SK-N-SH treated with all-trans-retinoic acid at 6 μM for 48 hours (cell line): ENCODE results near the gene PHB1.

ENCODE experiments used
- ATAC-seq: fragments of 200-7000 bp; cut with Tn5 transposase; 3 replicates; pipeline ENCODE4 v1.9.1; 2020; ENCODE audit warnings: mild to moderate bottlenecking, moderate library complexity
- ARNTL ChIP-seq: fragments of 450-650 bp; formaldehyde crosslinking; IDR thresholded peaks from 2 replicates; pipeline ENCODE4 v1.5.0; 2020; ENCODE audit warnings: low read depth, mild to moderate bottlenecking, moderate library complexity, borderline replicate concordance
- BACH2 ChIP-seq: fragments of 250-450 bp; sonication (Bioruptor Pico); IDR thresholded peaks from 2 replicates; pipeline ENCODE4 v1.9.0; 2021; ENCODE audit warnings: mild to moderate bottlenecking, borderline replicate concordance
- CREB5 ChIP-seq: fragments of 250-450 bp; sonication (Bioruptor Pico); IDR thresholded peaks from 2 replicates; pipeline ENCODE4 v1.5.1; 2020; ENCODE audit warnings: low read depth, mild to moderate bottlenecking, moderate library complexity
- CSDC2 ChIP-seq: fragments of 250-450 bp; sonication (Bioruptor Pico); IDR thresholded peaks from 2 replicates; pipeline ENCODE4 v1.5.0; 2020; ENCODE audit warnings: mild to moderate bottlenecking, moderate library complexity
- CSRNP3 ChIP-seq: fragments of 250-450 bp; sonication (Bioruptor Pico); IDR thresholded peaks from 2 replicates; pipeline ENCODE4 v1.5.1; 2021; ENCODE audit warnings: mild to moderate bottlenecking, moderate library complexity
- ESRRG ChIP-seq: fragments of 250-450 bp; sonication (Bioruptor Pico); IDR thresholded peaks from 2 replicates; pipeline ENCODE4 v1.6.1; 2021; ENCODE audit warnings: mild to moderate bottlenecking
- ISL1 ChIP-seq: fragments of 250-450 bp; sonication (Bioruptor Pico); IDR thresholded peaks from 2 replicates; pipeline ENCODE4 v2.1.2; 2022; ENCODE audit warnings: mild to moderate bottlenecking, moderate library complexity
- OSR1 ChIP-seq: fragments of 250-450 bp; sonication (Bioruptor Pico); IDR thresholded peaks from 2 replicates; pipeline ENCODE4 v1.8.0; 2022; ENCODE audit warnings: moderate library complexity, mild to moderate bottlenecking, inconsistent platforms
- PPARA ChIP-seq: fragments of 250-450 bp; sonication (Bioruptor Pico); IDR thresholded peaks from 2 replicates; pipeline ENCODE4 v1.5.0; 2020; ENCODE audit warnings: mild to moderate bottlenecking, borderline replicate concordance
- SNAI2 ChIP-seq: fragments of 250-450 bp; sonication (Bioruptor Pico); IDR thresholded peaks from 2 replicates; pipeline ENCODE4 v1.5.0; 2020; ENCODE audit warnings: mild to moderate bottlenecking, moderate library complexity
- TCF4 ChIP-seq: fragments of 250-450 bp; sonication (Bioruptor Pico); IDR thresholded peaks from 2 replicates; pipeline ENCODE4 v1.8.0; 2021; ENCODE audit warnings: mild to moderate bottlenecking, moderate library complexity, borderline replicate concordance
- TOX ChIP-seq: fragments of 250-450 bp; sonication (Bioruptor Pico); IDR thresholded peaks from 2 replicates; pipeline ENCODE4 v1.8.0; 2021; ENCODE audit warnings: mild to moderate bottlenecking, moderate library complexity, borderline replicate concordance
- ZC3H10 ChIP-seq: fragments of 250-450 bp; sonication (Bioruptor Pico); IDR thresholded peaks from 2 replicates; pipeline ENCODE4 v1.5.1; 2021; ENCODE audit warnings: mild to moderate bottlenecking, moderate library complexity
- ZFP30 ChIP-seq: fragments of 450-650 bp; formaldehyde crosslinking; IDR thresholded peaks from 2 replicates; pipeline ENCODE4 v1.5.0; 2022; ENCODE audit warnings: mild to moderate bottlenecking, moderate library complexity
- ZNF565 ChIP-seq: fragments of 450-650 bp; formaldehyde crosslinking; conservative IDR thresholded peaks from 2 replicates; pipeline ENCODE4 v1.5.0; 2020; ENCODE audit warnings: low read depth, mild to moderate bottlenecking, moderate library complexity
- ZNF70 ChIP-seq: fragments of 450-650 bp; formaldehyde crosslinking; IDR thresholded peaks from 2 replicates; pipeline ENCODE4 v1.5.0; 2020; ENCODE audit warnings: mild to moderate bottlenecking, moderate library complexity
- TF ChIP-seq, protein P1 (sequence below): fragments of 250-450 bp; sonication (Bioruptor Pico); IDR thresholded peaks from 2 replicates; pipeline ENCODE4 v1.8.0; 2021; ENCODE audit warnings: low read depth, mild to moderate bottlenecking, moderate library complexity, borderline replicate concordance
- TF ChIP-seq, protein P2 (sequence below): fragments of 250-450 bp; sonication (Bioruptor Pico); IDR thresholded peaks from 2 replicates; pipeline ENCODE4 v1.5.0; 2020; ENCODE audit warnings: mild to moderate bottlenecking, moderate library complexity

The PHB1 gene

GRCh38 chr17:49456183-49456965 is 41.7 kb upstream of the PHB1 start:
- TF ChIP-seq SNAI2 (CRISPR knock-in tag): no peak
- TF ChIP-seq, protein P1, sequence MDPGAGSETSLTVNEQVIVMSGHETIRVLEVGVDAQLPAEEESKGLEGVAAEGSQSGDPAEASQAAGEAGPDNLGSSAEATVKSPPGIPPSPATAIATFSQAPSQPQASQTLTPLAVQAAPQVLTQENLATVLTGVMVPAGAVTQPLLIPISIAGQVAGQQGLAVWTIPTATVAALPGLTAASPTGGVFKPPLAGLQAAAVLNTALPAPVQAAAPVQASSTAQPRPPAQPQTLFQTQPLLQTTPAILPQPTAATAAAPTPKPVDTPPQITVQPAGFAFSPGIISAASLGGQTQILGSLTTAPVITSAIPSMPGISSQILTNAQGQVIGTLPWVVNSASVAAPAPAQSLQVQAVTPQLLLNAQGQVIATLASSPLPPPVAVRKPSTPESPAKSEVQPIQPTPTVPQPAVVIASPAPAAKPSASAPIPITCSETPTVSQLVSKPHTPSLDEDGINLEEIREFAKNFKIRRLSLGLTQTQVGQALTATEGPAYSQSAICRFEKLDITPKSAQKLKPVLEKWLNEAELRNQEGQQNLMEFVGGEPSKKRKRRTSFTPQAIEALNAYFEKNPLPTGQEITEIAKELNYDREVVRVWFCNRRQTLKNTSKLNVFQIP (CRISPR knock-in tag): no peak
- TF ChIP-seq ZC3H10 (CRISPR knock-in tag): no peak
- no peak for TF ChIP-seq ZNF565 (CRISPR knock-in tag)
- TF ChIP-seq ESRRG (CRISPR knock-in tag): no peak
- TF ChIP-seq TOX: no peak
- ATAC-seq: peak; percentile 86

- no peak for TF ChIP-seq ARNTL (CRISPR knock-in tag)
- TF ChIP-seq ZNF70 (CRISPR knock-in tag): no peak
- peak; percentile 74 for TF ChIP-seq TCF4 (CRISPR knock-in tag)
- TF ChIP-seq, all 23 proteins: peak for 1
- ATAC-seq: no peak; the same call in 1 of the 3 replicates
Observed at GRCh38 chr17:49455272-49455861, 40.7 kb upstream of the PHB1 start.

GRCh38 chr17:49454050-49454449 is 39.4 kb upstream of the PHB1 start:
- TF ChIP-seq, protein P1 (CRISPR knock-in tag): no peak
- no peak for TF ChIP-seq TOX
- TF ChIP-seq ARNTL (CRISPR knock-in tag): no peak
- no peak for TF ChIP-seq ZC3H10 (CRISPR knock-in tag)
- no peak for TF ChIP-seq ISL1 (CRISPR knock-in tag)
- TF ChIP-seq, all 23 proteins: peak for 0
- peak; percentile 10; the same call in 1 of the 3 replicates for ATAC-seq

GRCh38 chr17:49452661-49453060 is 38.0 kb upstream of the PHB1 start:
- TF ChIP-seq CSRNP3 (no peak), ZNF565 (CRISPR knock-in tag) (no peak), TOX (no peak), CSDC2 (CRISPR knock-in tag) (no peak)
- TF ChIP-seq, protein P2, sequence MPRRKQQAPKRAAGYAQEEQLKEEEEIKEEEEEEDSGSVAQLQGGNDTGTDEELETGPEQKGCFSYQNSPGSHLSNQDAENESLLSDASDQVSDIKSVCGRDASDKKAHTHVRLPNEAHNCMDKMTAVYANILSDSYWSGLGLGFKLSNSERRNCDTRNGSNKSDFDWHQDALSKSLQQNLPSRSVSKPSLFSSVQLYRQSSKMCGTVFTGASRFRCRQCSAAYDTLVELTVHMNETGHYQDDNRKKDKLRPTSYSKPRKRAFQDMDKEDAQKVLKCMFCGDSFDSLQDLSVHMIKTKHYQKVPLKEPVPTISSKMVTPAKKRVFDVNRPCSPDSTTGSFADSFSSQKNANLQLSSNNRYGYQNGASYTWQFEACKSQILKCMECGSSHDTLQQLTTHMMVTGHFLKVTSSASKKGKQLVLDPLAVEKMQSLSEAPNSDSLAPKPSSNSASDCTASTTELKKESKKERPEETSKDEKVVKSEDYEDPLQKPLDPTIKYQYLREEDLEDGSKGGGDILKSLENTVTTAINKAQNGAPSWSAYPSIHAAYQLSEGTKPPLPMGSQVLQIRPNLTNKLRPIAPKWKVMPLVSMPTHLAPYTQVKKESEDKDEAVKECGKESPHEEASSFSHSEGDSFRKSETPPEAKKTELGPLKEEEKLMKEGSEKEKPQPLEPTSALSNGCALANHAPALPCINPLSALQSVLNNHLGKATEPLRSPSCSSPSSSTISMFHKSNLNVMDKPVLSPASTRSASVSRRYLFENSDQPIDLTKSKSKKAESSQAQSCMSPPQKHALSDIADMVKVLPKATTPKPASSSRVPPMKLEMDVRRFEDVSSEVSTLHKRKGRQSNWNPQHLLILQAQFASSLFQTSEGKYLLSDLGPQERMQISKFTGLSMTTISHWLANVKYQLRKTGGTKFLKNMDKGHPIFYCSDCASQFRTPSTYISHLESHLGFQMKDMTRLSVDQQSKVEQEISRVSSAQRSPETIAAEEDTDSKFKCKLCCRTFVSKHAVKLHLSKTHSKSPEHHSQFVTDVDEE (CRISPR knock-in tag): no peak
- TF ChIP-seq, protein P1 (CRISPR knock-in tag): no peak
- ATAC-seq: no peak

GRCh38 chr17:49452201-49452600 is 37.5 kb upstream of the PHB1 start:
- no peak for ATAC-seq
- TF ChIP-seq CREB5 (CRISPR knock-in tag) (no peak), ISL1 (CRISPR knock-in tag) (no peak), CSRNP3 (no peak), ESRRG (CRISPR knock-in tag) (no peak), ZNF70 (CRISPR knock-in tag) (no peak), PPARA (no peak), ZFP30 (CRISPR knock-in tag) (no peak), BACH2 (CRISPR knock-in tag) (no peak), SNAI2 (CRISPR knock-in tag) (no peak), ZNF565 (CRISPR knock-in tag) (no peak), OSR1 (CRISPR knock-in tag) (no peak)
